Gastrocnemius medialis (tissue), 4 donors: Measurements from ENCODE around the gene GIMD1. TPM values are rescaled to one million over a fixed set of nuclear protein-coding genes. Genes with fewer than 3 reads are reported as not detected.
"Not testable (repeated sequence)": the region's sequence is repeated elsewhere in the genome, so short reads cannot be mapped to it uniquely, and the experiment has no call there.

Experiments used
- ATAC-seq, 2 donors: fragments of 150-250 bp; one replicate each; pipeline ENCODE4 v1.9.1; 2016
- DNase-seq, 2 donors: peaks; one replicate each; pipeline ENCODE4 v3.0.0-alpha.2; 2019
- H3K27ac ChIP-seq, 4 donors: fragments of 200-600 bp; sonication (generic); 1 replicate in 1 of 4; 2 replicates in 3 of 4; pipeline ENCODE4 v1.5.1; 2016 to 2018; ENCODE audit warnings: mild to moderate bottlenecking in 2 of 4, moderate library complexity in 1 of 4
- H3K27me3 ChIP-seq, 3 donors: fragments of 200-600 bp; sonication (generic) in 2 of 3; 1 replicate in 1 of 3; 2 replicates in 2 of 3; pipeline versions ENCODE4 v1.5.1 to v1.6.0; 2016 to 2019; ENCODE audit warnings: mild to moderate bottlenecking in 1 of 3, moderate library complexity in 1 of 3
- H3K36me3 ChIP-seq, 2 donors: fragments of 200-600 bp; sonication (generic) in 1 of 2; one replicate each; pipeline ENCODE4 v1.5.1; 2017 to 2018
- H3K4me1 ChIP-seq, 2 donors: fragments of 200-600 bp; sonication (generic) in 1 of 2; one replicate each; pipeline ENCODE4 v1.5.1; 2016 to 2017; ENCODE audit warnings: mild to moderate bottlenecking in 2 of 2
- H3K4me3 ChIP-seq, 4 donors: fragments of 200-600 bp; sonication (generic) in 3 of 4; 1 replicate in 1 of 4; 2 replicates in 3 of 4; pipeline ENCODE4 v1.5.1; 2016 to 2019; ENCODE audit warnings: mild to moderate bottlenecking in 2 of 4
- H3K9me3 ChIP-seq, 3 donors: fragments of 200-600 bp; sonication (generic) in 2 of 3; 1 replicate in 1 of 3; 2 replicates in 2 of 3; pipeline ENCODE4 v1.5.1; 2016 to 2019
- POLR2A ChIP-seq, 2 donors: fragments of 450-650 bp; IDR thresholded peaks; one replicate each; pipeline ENCODE4 v1.6.1; 2017; ENCODE audit warnings: antibody characterized with exemption in 2 of 2, mild to moderate bottlenecking in 2 of 2, moderate library complexity in 2 of 2
- in situ Hi-C, 4 donors: fragments of 200-750 bp; cut with MboI; loops; one replicate each; pipeline versions ENCODE4 v1.15.0 to v1.8.0; 2017; ENCODE audit warnings: low sequenced_read_pairs in 4 of 4
- intact Hi-C: fragments of 100-400 bp; cut with DNase I; formaldehyde crosslinking; loops from one replicate; pipeline ENCODE4 v1.15.1; 2023; ENCODE audit warnings: low total_unique reads
- total RNA-seq, 4 donors: library from RNA; depleted of rRNA; stranded (reverse); fragments of >200 nt; gene quantifications; one replicate each; pipeline versions ENCODE4 v1.1.0 to v1.2.3, GENCODE V29; 2016
- TF ChIP-seq, protein P1 (sequence below), 5 experiments: fragments of 450-650 bp in 3 of 5; fragments of 200-600 bp in 2 of 5; sonication (generic) in 2 of 5; IDR thresholded peaks in 4 of 5; conservative IDR thresholded peaks in 1 of 5; 1 replicate in 4 of 5; 2 replicates in 1 of 5; pipeline ENCODE4 v1.5.1; 2016 to 2019; ENCODE audit warnings: antibody characterized with exemption in 5 of 5, mild to moderate bottlenecking in 3 of 5, moderate library complexity in 3 of 5

Gene GIMD1
- total RNA-seq, 4 donors from 2014 or later, result not detected

DNA sequence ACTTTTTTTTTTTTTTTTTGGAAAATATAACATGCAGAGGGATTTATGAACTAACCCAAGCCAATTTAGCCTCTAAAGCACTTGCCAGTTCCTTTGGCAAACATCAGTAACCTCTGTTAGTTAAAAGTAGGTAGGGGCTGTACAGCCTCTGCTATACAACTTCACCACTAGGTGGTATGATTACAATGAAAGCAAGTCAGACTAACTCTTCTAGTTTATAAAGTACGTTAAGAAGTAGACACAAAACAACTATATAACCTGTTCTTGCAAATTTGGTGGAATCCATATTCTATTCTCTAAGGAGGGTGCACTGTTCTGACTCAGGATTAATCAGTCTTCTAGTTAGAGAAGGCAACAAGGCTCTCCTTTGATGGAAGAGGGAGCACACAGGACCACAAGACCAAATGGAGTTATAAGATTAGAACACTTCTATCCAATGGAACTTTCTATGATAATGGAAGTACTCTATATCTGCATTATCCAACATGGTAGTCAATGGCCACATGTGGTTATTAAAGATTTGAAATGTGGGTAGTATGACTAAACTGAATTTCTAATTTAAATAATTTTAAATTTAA is 39.4 kb downstream of the GIMD1 start:
- Histone ChIP-seq H3K9me3 (no peaks in the 10 kb centered on the region), H3K27me3 (no peaks in the 10 kb centered on the region), H3K36me3 (peaks cover 8 to 78% of the 10 kb centered on the region in 2 donors), H3K27ac (no peak overlapping the region), H3K4me1 (no peaks in the 10 kb centered on the region), H3K4me3 (no peak overlapping the region)
- no peak for DNase-seq
- intact Hi-C loops (no loop called here), in situ Hi-C loops (no loop called here)
- no peak for ATAC-seq
- TF ChIP-seq POLR2A (IDR thresholded peaks at IDR 0.05), result no peak
- TF ChIP-seq, protein P1, sequence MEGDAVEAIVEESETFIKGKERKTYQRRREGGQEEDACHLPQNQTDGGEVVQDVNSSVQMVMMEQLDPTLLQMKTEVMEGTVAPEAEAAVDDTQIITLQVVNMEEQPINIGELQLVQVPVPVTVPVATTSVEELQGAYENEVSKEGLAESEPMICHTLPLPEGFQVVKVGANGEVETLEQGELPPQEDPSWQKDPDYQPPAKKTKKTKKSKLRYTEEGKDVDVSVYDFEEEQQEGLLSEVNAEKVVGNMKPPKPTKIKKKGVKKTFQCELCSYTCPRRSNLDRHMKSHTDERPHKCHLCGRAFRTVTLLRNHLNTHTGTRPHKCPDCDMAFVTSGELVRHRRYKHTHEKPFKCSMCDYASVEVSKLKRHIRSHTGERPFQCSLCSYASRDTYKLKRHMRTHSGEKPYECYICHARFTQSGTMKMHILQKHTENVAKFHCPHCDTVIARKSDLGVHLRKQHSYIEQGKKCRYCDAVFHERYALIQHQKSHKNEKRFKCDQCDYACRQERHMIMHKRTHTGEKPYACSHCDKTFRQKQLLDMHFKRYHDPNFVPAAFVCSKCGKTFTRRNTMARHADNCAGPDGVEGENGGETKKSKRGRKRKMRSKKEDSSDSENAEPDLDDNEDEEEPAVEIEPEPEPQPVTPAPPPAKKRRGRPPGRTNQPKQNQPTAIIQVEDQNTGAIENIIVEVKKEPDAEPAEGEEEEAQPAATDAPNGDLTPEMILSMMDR (IDR thresholded peaks at IDR 0.05 in 4 of 5, conservative IDR thresholded peaks at IDR 0.05 in 1 of 5), result peak in 3 of 5 experiments; percentile 24 to 59 (median 44)

DNA sequence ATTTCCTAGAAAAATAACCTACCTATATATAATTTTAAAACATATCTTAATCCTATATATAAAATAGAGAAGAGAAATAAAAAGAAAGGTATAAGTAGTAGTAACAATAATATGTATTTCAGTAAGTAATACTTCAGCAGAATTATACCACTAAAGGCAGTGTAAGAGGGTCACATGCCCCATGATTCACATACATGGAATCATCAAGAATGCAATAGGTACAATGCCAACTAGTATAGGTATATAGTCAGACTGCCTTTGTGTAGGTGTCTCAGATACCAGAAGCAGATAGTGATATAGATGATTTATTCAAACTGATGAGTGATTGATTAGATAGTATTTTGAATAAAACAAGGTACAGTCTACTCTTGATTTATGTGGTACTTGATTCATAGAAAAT is 42.8 kb downstream of the GIMD1 start:
- no peaks in the 10 kb centered on the region for H3K27me3 ChIP-seq
- no peak for ATAC-seq
- no peaks in the 10 kb centered on the region for H3K9me3 ChIP-seq
- H3K36me3 ChIP-seq, result peaks cover 4 to 51% of the 10 kb centered on the region in 2 donors
- in situ Hi-C loops, result no loop called here
- no peak overlapping the region for H3K4me3 ChIP-seq
- intact Hi-C loops, result no loop called here
- no peak for DNase-seq
- H3K27ac ChIP-seq, result no peak overlapping the region
- no peak for TF ChIP-seq POLR2A (IDR thresholded peaks at IDR 0.05)
- TF ChIP-seq, protein P1 (IDR thresholded peaks at IDR 0.05 in 4 of 5, conservative IDR thresholded peaks at IDR 0.05 in 1 of 5), result no peak
- H3K4me1 ChIP-seq, result no peaks in the 10 kb centered on the region

DNA sequence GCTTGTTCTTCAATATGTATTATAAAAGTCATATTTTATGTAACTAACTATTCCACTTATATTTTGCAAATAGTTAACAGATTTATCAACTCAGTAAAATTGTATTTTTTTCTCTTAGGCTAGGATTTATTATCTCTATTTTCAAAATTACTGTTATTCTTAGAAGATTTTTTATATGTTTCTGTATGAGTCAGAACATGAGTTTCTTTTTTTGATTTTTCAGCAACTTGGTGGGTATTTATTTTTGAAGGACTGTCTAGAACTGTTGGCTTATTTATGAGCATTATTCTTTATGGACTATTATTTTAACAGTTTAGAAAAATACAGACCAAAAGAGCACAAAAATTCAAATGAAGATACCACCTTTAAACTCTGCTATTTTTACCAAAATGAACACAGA is 45.5 kb downstream of the GIMD1 start:
- peaks cover 5 to 11% of the 10 kb centered on the region in 2 donors for H3K4me1 ChIP-seq
- H3K36me3 ChIP-seq, result peaks cover 0 to 34% of the 10 kb centered on the region in 2 donors
- no peak overlapping the region for H3K27ac ChIP-seq
- H3K27me3 ChIP-seq, result no peaks in the 10 kb centered on the region
- TF ChIP-seq POLR2A (IDR thresholded peaks at IDR 0.05), result no peak
- TF ChIP-seq, protein P1 (IDR thresholded peaks at IDR 0.05 in 4 of 5, conservative IDR thresholded peaks at IDR 0.05 in 1 of 5), result no peak
- no peak overlapping the region for H3K4me3 ChIP-seq
- in situ Hi-C loops, result no loop called here
- ATAC-seq (no peak), DNase-seq (no peak)
- no peaks in the 10 kb centered on the region for H3K9me3 ChIP-seq
- intact Hi-C loops, result no loop called here

DNA sequence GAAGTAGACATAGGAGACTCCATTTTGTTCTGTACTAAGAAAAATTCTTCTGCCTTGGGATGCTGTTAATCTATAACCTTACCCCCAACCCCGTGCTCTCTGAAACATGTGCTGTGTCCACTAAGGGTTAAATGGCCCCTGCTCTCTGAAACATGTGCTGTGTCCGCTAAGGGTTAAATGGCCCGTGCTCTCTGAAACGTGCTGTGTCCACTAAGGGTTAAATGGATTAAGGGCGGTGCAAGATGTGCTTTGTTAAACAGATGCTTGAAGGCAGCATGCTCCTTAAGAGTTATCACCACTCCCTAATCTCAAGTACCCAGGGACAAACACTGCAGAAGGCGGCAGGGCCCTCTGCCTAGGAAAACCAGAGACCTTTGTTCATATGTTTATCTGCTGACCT is 46.8 kb downstream of the GIMD1 start:
- intact Hi-C loops, H3K9me3 ChIP-seq, ATAC-seq, H3K4me3 ChIP-seq, DNase-seq, H3K27ac ChIP-seq, H3K27me3 ChIP-seq, in situ Hi-C loops: not testable (repeated sequence)
- Histone ChIP-seq H3K36me3 (peaks cover 0 to 21% of the 10 kb centered on the region in 2 donors), H3K4me1 (peaks cover 16 to 22% of the 10 kb centered on the region in 2 donors)

DNA sequence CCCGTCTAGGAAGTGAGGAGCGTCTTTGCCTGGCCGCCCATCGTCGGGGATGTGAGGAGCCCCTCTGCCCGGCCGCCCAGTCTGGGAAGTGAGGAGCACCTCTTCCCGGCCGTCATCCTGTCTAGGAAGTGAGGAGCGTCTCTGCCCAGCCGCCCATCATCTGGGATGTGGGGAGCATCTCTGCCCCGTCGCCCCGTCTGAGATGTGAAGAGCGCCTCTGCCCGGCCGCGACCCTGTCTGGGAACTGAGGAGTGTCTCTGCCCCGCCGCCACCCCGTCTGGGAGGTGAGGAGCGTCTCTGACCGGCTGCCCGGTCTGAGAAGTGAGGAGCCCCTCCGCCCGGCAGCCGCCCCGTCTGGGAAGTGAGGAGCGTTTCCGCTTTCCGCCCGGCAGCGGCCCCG is 47.4 kb downstream of the GIMD1 start:
- H3K36me3 ChIP-seq, result peaks cover 0 to 16% of the 10 kb centered on the region in 2 donors
- H3K27me3 ChIP-seq, DNase-seq, ATAC-seq, H3K4me3 ChIP-seq, in situ Hi-C loops, intact Hi-C loops, H3K9me3 ChIP-seq, H3K27ac ChIP-seq: not testable (repeated sequence)
- peaks cover 16 to 22% of the 10 kb centered on the region in 2 donors for H3K4me1 ChIP-seq

DNA sequence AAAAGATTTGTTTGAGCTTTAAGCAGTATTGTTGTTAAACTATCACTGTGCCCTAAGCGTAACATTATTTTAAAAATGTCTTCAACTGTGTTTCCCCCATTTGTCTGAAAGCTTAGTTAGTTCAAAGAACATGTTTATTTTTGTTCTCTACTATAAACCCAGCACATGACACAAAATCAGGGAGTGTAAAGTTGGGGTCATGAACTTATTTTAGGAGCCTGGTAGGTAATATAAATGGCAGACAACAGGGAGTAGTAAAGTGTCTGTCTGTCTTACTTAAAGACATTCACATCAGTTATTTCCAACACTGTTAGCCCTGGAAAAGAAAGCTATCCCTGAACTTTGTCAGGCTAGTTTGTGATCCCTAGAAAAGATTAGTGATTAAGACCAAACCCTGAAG is 48.3 kb downstream of the GIMD1 start:
- TF ChIP-seq, protein P1 (IDR thresholded peaks at IDR 0.05 in 4 of 5, conservative IDR thresholded peaks at IDR 0.05 in 1 of 5), result no peak
- TF ChIP-seq POLR2A (IDR thresholded peaks at IDR 0.05), result no peak

More for the DNA sequence above, 48.3 kb downstream of the GIMD1 start:
- DNase-seq (no peak), ATAC-seq (no peak)
- no peak overlapping the region for H3K27ac ChIP-seq
- peaks cover 0 to 10% of the 10 kb centered on the region in 2 donors for H3K36me3 ChIP-seq
- in situ Hi-C loops, result no loop called here
- no peak overlapping the region for H3K4me3 ChIP-seq
- H3K4me1 ChIP-seq, result peaks cover 17 to 23% of the 10 kb centered on the region in 2 donors
- H3K27me3 ChIP-seq, result no peaks in the 10 kb centered on the region
- no peaks in the 10 kb centered on the region for H3K9me3 ChIP-seq
- intact Hi-C loops, result no loop called here
